Kidney (tissue), 14 donors: ENCODE results near the gene APOA4. TPM values are rescaled to one million over a fixed set of nuclear protein-coding genes. Genes with fewer than 3 reads are reported as not detected.

ENCODE experiments used
- DNase-seq, 5 donors: peaks; one replicate each; pipeline ENCODE4 v3.0.0-alpha.2; 2013 to 2020
- FAIRE-seq: peaks from 2 replicates; lab custom pipeline; 2012; peaks lifted over from hg19 to GRCh38; lab: Jason Lieb, UNC
- H3K27ac ChIP-seq, 2 donors: one replicate each; pipeline ENCODE4 v1.7.0; 2013; ENCODE audit warnings: low read depth in 2 of 2, low read length in 2 of 2, inconsistent platforms in 1 of 2
- H3K27me3 ChIP-seq: one replicate; pipeline ENCODE4 v1.7.1; 2013; ENCODE audit warnings: low read length, inconsistent platforms; ENCODE audit not compliant: control insufficient read depth, insufficient read depth
- H3K36me3 ChIP-seq, 3 donors: one replicate each; pipeline versions ENCODE4 v1.7.0 to v1.7.1; 2013; ENCODE audit warnings: low read length in 3 of 3, control low read depth in 1 of 3, inconsistent platforms in 1 of 3; ENCODE audit not compliant: insufficient read depth in 3 of 3, control insufficient read depth in 2 of 3
- H3K4me1 ChIP-seq, 3 donors: one replicate each; pipeline versions ENCODE4 v1.7.0 to v1.7.1; 2013; ENCODE audit warnings: low read length in 3 of 3, inconsistent platforms in 1 of 3, low read depth in 1 of 3; ENCODE audit not compliant: control insufficient read depth in 2 of 3, insufficient read depth in 2 of 3
- H3K4me3 ChIP-seq, 3 donors: one replicate each; pipeline versions ENCODE4 v1.7.0 to v1.8.1; 2013; ENCODE audit warnings: low read length in 3 of 3, control low read depth in 1 of 3, inconsistent platforms in 1 of 3
- H3K9ac ChIP-seq, 3 donors: one replicate each; pipeline versions ENCODE4 v1.7.0 to v1.7.1; 2013; ENCODE audit warnings: low read length in 3 of 3, control low read depth in 1 of 3, inconsistent platforms in 1 of 3
- H3K9me3 ChIP-seq, 3 donors: one replicate each; pipeline versions ENCODE4 v1.7.0 to v1.7.1; 2013; ENCODE audit warnings: low read length in 3 of 3, control low read depth in 1 of 3, inconsistent platforms in 1 of 3; ENCODE audit not compliant: control insufficient read depth in 2 of 3, insufficient read depth in 1 of 3
- intact Hi-C: fragments of 100-400 bp; cut with DNase I; formaldehyde crosslinking; loops from one replicate; pipeline ENCODE4 v1.11.1; 2022
- polyA plus RNA-seq: library from polyadenylated mRNA; stranded (reverse); fragments of 350-450 nt; fragmentation: Illumina TruSeq; extraction: RNeasy Lipid Tissue Mini Kit (QIAGEN cat#74804); gene quantifications from one replicate; pipeline ENCODE4 v1.2.3, GENCODE V29; 2014; ENCODE audit warnings: low read depth, low replicate concordance; ENCODE audit not compliant: insufficient read depth
- total RNA-seq: library from RNA; stranded (reverse); fragmentation: NEBNext Ultra II Directional; extraction: Animal tissue kit (Norgen Biotek cat#: 25700); gene quantifications from one replicate; pipeline ENCODE4 v1.2.1, GENCODE V29; 2021
- TF ChIP-seq, protein P1 (sequence below): IDR thresholded peaks from 3 replicates; pipeline ENCODE4 v1.5.1; 2012; ENCODE audit warnings: mild to moderate bottlenecking, moderate library complexity, borderline replicate concordance; ENCODE audit not compliant: insufficient read depth; ENCODE audit errors: extremely low read depth
- donor health status: control.
- donor health status: control.
- donor health status: control.
- donor health status: control.
- donor health status: control.
- donor health status: DM: yes; HTN: yes; CAD: no.
- donor health status: Normal renal cell carcinoma (clear cell type).

The APOA4 gene
- total and polyA plus RNA-seq, 2 donors from 2014 or later, result 0.80 TPM; not detected in 1

DNA sequence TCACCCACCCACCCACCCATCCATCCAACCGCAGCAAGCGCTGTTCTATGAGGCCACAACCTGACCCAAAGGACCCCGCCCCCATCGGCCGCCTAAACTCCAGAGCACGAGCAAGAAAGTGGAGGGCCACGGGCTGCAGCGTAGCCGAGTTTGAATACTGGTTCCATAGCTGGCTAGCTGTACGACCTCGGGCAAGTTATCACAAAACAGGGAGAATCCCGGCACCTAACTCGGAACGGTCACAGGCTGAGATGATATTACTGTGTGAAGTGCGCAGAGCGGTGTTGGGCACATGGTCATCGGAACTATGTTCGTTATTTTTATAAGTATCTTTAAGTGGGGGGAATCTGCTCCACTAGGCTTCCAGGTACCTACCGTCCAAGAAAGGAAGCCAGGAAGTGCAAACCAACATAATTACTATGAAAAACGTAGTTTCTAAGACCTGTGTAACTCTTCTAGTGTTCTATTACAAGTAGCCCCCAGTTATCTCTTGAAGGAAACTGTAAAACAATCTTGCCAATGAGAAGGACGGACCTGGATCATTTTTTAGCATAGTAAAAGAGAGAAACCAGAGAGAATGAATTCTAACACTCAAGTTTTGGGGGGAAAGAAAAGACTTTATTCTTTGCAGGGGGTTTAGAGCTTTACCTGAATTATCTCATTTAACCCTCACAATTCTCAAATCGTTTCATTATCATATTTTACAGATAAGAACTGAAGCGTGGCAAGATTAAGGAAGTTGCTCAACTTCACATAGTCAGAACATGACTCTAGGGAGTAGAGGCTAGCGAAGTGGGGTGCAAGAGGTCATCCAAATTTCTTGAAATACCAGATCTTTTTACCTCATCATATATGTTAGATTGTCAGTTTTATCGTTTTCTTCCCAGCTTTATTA is 49.7 kb downstream of the APOA4 start:
- Histone ChIP-seq H3K4me1 (peaks cover 0 to 11% (median 9%) of the 10 kb centered on the region in 3 donors), H3K4me3 (peak overlapping the region; percentile 86 to 91 (median 89)), H3K9ac (peak overlapping the region; percentile 39 to 82 (median 72)), H3K36me3 (peaks cover 2 to 11% (median 7%) of the 10 kb centered on the region in 3 donors), H3K27me3 (no peaks in the 10 kb centered on the region), H3K27ac (peak overlapping the region in 1 of 2 donors; percentile 57), H3K9me3 (no peaks in the 10 kb centered on the region)
- no peak for DNase-seq
- FAIRE-seq, result no peak
- TF ChIP-seq, protein P1, sequence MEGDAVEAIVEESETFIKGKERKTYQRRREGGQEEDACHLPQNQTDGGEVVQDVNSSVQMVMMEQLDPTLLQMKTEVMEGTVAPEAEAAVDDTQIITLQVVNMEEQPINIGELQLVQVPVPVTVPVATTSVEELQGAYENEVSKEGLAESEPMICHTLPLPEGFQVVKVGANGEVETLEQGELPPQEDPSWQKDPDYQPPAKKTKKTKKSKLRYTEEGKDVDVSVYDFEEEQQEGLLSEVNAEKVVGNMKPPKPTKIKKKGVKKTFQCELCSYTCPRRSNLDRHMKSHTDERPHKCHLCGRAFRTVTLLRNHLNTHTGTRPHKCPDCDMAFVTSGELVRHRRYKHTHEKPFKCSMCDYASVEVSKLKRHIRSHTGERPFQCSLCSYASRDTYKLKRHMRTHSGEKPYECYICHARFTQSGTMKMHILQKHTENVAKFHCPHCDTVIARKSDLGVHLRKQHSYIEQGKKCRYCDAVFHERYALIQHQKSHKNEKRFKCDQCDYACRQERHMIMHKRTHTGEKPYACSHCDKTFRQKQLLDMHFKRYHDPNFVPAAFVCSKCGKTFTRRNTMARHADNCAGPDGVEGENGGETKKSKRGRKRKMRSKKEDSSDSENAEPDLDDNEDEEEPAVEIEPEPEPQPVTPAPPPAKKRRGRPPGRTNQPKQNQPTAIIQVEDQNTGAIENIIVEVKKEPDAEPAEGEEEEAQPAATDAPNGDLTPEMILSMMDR, result no peak
- intact Hi-C loops, result no loop called here

DNA sequence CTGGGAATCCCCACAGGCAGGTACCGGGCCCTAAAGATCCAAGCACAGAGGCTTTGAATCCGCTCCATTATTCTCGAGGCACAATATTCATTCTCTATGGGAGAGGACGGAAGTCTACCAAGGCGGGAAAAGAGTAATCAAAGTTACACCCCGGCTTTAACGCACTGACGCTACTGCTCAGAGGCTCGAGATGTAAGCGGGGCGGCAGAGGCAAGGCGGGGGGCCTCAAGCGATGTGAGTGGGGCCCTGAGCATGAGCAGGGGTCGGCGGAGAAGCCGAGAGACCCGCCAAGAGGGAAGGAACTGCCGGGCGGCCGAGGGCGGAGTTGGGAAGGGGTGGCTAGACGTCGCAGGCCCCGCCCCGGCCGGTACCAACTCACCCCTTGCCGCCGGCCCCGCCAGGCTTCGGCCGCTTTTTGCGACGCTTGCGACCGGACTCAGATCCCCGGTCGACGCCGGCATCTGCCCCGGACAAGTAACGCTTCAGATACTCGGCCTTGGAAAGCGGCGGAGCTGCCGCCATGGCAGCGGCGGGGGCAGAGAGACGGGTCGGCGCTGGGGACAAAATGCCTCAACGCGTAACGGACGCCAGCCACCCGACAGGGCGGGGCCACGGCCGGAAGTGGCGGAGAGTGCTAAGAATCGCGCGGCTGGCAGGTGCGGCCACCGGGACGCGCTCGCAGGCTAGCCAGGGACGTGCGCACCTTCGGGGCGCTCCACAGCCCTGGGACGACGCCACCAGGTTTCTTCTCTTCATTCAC is 50.5 kb downstream of the APOA4 start, which contains the start of gene BUD13:
Gene BUD13 (minus strand): TSS at position 545 of the 760 bp plus-strand sequence. CDS start 23 bp downstream, at position 522.
- H3K4me3 ChIP-seq, result peak within 1 kb of the TSS; percentile 86 to 91 (median 89)
- FAIRE-seq (no peak), DNase-seq (peak; percentile 94 to 96 (median 95))
- intact Hi-C loops, result no loop called here
- H3K9ac ChIP-seq, result peak within 1 kb of the TSS; percentile 81 to 82 (median 82)
- TF ChIP-seq, protein P1, result no peak
- H3K4me1 ChIP-seq, result peaks cover 0 to 11% (median 9%) of the 10 kb centered on the region in 3 donors
- peaks cover 0 to 6% (median 2%) of the 10 kb centered on the region in 3 donors for H3K36me3 ChIP-seq
- H3K27me3 ChIP-seq, result no peaks in the 10 kb centered on the region
- no peaks in the 10 kb centered on the region for H3K9me3 ChIP-seq
- H3K27ac ChIP-seq, result peak within 1 kb of the TSS; percentile 92 to 96

DNA sequence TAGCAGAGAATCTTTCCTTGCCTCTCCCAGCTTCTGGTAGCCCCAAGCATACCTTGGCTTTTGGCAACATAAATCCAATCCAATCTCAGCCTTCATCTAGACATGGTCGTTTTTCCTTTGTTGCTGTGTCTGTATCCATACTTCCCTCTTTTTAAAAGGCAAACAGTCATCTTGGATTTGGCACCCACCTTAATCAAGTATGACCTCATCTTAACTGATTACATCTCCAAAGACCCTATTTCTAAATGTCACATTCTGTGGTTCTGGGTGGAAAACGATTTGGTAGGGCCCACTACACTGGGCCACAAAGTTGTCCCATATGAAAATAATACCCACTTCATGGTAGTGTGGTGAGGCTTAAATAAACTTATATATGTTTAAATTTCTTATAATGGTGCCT is 51.2 kb downstream of the APOA4 start:
- TF ChIP-seq, protein P1, result no peak
- intact Hi-C loops, result no loop called here
- Histone ChIP-seq H3K36me3 (peaks cover 0 to 5% (median 2%) of the 10 kb centered on the region in 3 donors), H3K4me1 (peaks cover 0 to 11% (median 9%) of the 10 kb centered on the region in 3 donors), H3K9ac (peak overlapping the region; percentile 81 to 82 (median 82)), H3K4me3 (peak overlapping the region; percentile 86 to 91 (median 89)), H3K27ac (no peak overlapping the region), H3K27me3 (no peaks in the 10 kb centered on the region), H3K9me3 (no peaks in the 10 kb centered on the region)
- FAIRE-seq (no peak), DNase-seq (peak in 2 of 5 donors; percentile 24 to 26)

Other genes with a start within 250 kb of the APOA4 start
- gene BUD13, start 50.3 kb downstream of the APOA4 start, total RNA-seq, result 14.1 TPM
- 11.7 TPM for gene BUD13, start 50.3 kb downstream of the APOA4 start, polyA plus RNA-seq
- gene ZPR1, start 35.3 kb downstream of the APOA4 start, total RNA-seq, result 40.2 TPM
- 30.0 TPM for gene ZPR1, start 35.3 kb downstream of the APOA4 start, polyA plus RNA-seq
- gene APOA5, start 31.4 kb downstream of the APOA4 start, total RNA-seq, result not detected
- gene APOA5, start 31.4 kb downstream of the APOA4 start, polyA plus RNA-seq, result not detected
- not detected for gene APOC3, start 6.6 kb upstream of the APOA4 start, total RNA-seq
- gene APOC3, start 6.6 kb upstream of the APOA4 start, polyA plus RNA-seq, result 35.6 TPM
- not detected for gene APOA1, start 14.3 kb upstream of the APOA4 start, total RNA-seq
- 2.0 TPM for gene APOA1, start 14.3 kb upstream of the APOA4 start, polyA plus RNA-seq